NCI-H2107 treated with DMSO at 0.1 percent for 48 hours (cell line): ENCODE measurements around the gene PERCC1.
"Not testable (repeated sequence)": the region's sequence is repeated elsewhere in the genome, so short reads cannot be mapped to it uniquely, and the experiment has no call there.

ENCODE experiments used
- DNase-seq: peaks from one replicate; lab custom pipeline; 2025; ENCODE audit not compliant: unreplicated experiment; lab: John Stamatoyannopoulos, UW

The PERCC1 gene

GRCh38 chr16:1466054-1466453, 35.2 kb downstream of the PERCC1 start:
- no peak for DNase-seq

GRCh38 chr16:1466968-1467521, 36.2 kb downstream of the PERCC1 start:
- DNase-seq = no peak

GRCh38 chr16:1468426-1468810, 37.5 kb downstream of the PERCC1 start:
- no peak for DNase-seq

- DNase-seq = not testable (repeated sequence)
Measured at GRCh38 chr16:1469141-1469540, 38.3 kb downstream of the PERCC1 start.

GRCh38 chr16:1469693-1470201, 38.9 kb downstream of the PERCC1 start:
- no peak for DNase-seq

GRCh38 chr16:1470481-1471251, 39.8 kb downstream of the PERCC1 start:
- DNase-seq = no peak

GRCh38 chr16:1471569-1472194, 40.8 kb downstream of the PERCC1 start:
- no peak for DNase-seq

GRCh38 chr16:1472974-1473373, 42.1 kb downstream of the PERCC1 start:
- no peak for DNase-seq

- no peak for DNase-seq
Measured at GRCh38 chr16:1474082-1474795, 43.4 kb downstream of the PERCC1 start.

- DNase-seq = peak; percentile 11
Measured at GRCh38 chr16:1474796-1475551, 44.1 kb downstream of the PERCC1 start, which contains the start of gene CLCN7. TSS of gene CLCN7 (minus strand) at chr16:1475028. CDS start at chr16:1474974, 54 bp downstream.

GRCh38 chr16:1475552-1476114, 44.8 kb downstream of the PERCC1 start:
- DNase-seq = no peak

GRCh38 chr16:1477033-1477432, 46.2 kb downstream of the PERCC1 start:
- DNase-seq = no peak

- not testable (repeated sequence) for DNase-seq
Measured at GRCh38 chr16:1478937-1479336, 48.1 kb downstream of the PERCC1 start.

GRCh38 chr16:1481906-1482835, 51.3 kb downstream of the PERCC1 start:
- DNase-seq = no peak
